CD4-positive, alpha-beta T cell treated with Interleukin-21 for 1 hour (primary cell): Measurements from ENCODE around the gene CFAP61.

ENCODE experiments used
- DNase-seq: peaks from one replicate; pipeline ENCODE4 v3.0.0-alpha.2; 2020

Gene CFAP61

DNA sequence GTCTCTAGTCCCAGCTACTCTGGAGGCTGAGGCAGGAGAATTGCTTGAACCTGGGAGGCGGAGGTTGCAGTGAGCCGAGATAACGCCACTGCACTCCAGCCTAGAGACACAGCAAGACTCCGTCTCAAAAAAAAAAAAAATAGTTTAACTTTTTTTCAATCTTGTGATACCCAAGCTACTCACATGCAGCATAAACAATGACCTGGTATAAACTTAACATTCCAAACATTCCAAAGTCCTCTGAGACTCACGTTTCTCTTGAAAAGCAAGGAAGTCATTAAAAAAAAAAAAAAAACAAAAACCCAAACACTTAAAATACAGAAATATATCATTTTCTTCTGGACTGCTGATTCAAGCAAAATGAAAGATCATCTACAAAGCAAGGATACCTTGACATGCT lies 14.4 kb upstream of the CFAP61 start:
- no peak for DNase-seq

DNA sequence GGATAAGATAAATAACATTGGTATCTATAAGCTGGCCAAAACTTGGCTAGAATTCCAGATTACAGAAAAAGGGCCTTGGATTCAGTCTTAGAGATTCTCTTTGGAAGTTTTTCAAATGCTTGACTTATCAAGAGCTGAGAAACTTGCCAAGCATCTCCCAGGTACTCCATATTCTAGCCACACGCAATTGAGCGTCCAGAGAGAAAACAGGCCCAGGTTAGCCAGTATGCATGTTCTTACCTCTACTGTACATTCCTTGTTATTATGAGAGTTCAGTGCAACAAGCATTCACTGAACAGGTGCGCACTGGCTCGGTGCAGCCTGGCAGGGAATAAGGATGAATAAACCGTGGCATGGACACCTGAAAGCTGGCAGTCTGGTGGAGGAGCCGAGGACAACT lies 13.7 kb upstream of the CFAP61 start:
- DNase-seq: no peak

DNA sequence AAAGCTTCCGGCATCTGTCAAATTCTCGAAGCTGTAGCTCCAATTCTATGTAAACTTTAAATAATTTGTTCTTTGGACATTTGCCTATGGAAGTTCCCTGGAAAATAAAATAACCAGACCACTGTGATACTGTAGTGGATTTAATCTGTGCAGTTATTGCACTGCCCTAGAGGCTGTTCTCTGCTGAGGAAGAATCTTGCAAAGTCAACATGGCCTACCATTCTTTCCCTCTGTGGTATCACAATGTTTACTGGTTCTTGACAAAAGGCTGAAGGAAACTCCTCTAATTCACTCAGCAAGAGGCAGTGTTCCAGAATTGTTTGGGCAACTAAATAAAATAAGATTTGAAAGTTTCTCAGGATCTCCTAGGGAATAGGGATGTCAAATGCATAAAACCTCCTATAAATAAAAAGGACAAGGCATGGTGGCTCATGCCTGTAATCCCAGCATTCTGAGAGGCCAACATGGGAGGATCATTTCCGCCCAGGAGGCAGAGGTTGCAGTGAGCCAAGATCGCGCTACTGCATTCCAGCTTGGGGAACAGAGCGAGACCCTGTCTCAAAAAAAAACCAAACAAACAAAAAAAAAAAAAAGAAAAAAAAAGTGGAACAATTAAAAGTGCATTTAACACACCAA lies 12.5 kb upstream of the CFAP61 start:
- no peak for DNase-seq

DNA sequence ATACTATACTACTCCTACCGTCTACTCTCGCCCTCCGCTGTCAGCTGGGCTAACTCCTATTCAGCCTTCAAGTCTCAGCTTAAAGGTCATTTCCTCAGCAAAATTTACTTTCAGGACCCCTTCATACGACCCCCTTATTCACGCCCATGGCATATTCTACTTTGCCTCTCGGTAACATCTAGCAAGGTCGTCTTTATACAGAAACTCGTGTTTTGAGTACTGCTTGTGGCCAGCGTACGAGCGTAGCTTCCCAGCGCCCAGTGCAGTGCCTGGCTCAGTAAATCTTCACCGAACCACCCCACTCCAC lies 612 bp upstream of the CFAP61 start:
- DNase-seq: no peak

DNA sequence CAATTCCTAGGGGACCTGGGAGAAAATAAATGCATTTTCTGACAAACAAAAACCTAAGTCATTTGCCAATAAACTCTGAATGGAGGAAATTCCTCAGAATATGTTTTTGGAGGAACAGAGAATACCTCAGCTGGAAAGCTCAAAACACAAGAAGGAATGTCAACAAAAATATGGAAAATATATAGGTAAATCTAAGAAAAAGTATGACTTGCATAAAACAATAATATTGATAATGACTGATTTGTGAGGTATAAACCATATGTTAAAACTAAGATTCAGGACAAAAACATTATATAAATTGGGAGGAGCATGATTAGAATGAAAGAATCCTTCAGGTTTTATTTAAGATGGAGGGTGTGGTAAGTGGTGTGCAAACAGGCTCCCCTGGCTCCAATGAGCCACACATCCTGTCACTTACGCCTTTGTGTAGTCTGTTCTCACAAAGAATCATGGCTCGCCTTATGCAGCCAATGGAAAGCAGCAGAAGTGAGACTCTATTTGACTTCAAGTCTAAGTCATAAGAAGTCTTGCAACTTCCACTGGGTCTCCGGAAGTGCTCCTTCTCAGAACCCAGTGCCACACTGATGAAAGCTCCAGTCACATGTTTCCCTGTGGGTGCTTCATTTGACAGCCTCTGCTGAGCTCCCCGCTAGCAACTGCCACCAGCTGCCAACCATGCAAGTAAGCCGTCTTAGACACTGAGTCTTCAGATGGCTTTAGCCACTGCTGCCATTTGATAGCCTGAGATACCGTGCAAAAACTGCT lies 8.1 kb downstream of the CFAP61 start:
- DNase-seq: no peak

DNA sequence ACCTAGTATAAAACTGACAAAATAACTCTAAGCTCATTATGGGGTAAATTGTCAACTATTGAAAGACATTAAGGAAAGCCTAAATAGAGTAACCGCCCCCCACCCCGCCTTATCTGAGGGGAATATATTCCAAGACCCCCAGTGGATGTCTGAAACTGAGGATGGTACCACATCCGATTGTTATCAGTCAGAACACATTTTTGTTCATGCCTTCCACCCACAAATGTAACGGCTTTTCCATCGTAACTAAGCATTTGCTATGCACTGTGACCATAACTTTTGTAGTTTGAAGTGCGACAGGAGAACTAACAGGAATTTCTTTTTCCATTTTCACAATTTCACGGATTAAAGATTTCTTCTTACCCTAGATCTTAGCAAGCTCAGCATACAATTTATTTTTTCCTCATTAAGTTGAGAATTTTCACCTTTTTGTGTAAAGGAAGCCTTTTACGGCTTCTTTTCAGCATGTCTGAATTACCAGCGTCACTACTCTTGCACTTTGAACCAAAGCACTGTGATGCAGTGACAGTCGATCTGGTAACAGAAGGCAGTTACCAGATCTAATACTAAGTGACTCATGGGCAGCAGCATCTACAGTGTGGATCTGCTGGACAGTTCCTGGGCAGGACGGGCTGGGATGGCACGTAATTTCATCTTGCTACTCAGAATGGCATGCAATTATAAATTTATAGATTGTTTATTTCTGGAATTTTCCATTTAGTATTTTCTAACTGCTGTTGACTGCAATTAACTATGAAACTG lies 11.8 kb downstream of the CFAP61 start:
- no peak for DNase-seq

DNA sequence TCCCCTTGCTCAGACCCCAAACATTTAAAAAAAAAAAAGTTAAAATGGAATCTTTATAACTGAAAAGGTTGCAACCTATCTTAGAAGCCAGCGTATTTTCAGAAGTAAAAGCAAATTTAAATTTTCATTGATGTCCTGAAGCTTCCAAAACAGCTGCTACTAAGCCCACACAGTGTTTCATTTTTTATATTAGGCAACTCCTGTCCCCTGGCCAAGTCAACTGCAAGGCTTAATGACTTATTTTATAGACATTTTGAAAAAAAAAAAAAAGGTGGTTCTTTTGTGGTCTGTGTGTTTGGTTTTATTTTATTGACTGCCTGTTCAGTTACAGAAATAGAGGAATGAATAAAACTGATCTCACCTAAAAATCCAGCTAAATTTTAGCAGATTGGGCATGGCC lies 13.0 kb downstream of the CFAP61 start:
- no peak for DNase-seq

DNA sequence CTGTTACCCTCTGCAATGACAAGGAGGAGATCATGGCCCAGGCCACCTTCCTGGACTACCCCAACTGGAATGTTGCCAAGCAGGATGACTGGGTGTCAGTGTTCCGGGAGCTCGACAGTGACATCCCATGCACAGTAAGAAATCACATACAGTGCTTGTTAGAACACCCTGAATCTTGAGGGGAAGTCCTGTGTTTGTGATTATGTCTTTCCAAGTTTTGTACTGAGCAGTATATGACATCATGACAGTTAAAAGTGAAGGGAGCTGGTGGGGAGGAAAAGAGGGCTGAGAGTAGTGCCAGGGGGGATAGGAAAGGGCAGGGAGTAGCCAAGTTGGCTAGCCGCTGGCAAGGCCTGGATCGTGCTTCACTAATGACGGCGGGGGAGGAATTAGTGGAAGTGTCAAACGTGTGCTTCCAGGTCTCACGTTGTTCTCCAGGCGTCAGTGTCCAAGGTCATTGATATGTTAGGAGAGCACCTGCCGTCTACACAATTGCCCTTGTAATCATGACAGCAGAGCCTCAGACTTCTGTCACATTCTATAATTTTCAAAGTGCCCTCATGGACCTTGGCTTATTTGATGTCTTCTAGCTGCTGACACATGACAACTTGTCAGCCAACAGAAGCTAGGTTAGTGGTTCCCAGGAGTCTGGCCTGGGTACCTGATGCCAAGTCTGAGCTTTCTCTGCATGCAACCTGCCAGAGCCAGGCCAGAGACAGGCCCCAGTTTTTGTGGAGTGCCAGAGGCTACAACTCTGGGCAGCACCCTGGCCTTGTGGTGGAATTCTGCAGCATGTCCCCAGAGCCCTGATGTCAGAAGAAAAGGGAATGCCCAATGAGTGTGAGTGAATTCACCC lies 18.8 kb downstream of the CFAP61 start:
- DNase-seq: no peak

DNA sequence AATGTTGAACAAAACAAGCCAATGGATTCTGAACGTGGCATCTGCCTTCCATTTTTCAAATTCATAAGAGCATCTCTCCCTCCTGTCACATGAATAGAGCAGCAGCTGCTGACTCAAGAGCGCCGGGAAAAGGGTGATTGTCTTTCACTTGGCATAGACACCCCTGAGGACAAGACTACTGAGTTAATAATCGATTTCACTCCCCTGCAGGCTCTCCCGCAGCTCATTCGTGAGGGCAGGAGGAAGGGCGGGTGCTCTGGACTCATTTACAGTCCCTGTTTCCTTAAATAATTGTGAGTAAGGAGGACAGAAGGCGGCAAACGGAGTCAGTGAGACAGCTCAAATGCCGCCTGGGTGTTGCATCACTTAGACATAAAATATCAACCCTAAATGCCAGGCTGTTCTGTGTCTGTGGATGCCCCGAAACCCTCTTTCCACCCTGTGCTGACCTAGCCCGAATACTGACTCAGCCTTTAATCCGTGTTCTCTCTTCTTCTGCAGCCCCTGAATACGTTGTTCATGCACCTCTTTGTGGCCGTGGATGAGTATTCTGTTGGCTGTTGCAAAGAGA lies 21.6 kb downstream of the CFAP61 start:
- no peak for DNase-seq

DNA sequence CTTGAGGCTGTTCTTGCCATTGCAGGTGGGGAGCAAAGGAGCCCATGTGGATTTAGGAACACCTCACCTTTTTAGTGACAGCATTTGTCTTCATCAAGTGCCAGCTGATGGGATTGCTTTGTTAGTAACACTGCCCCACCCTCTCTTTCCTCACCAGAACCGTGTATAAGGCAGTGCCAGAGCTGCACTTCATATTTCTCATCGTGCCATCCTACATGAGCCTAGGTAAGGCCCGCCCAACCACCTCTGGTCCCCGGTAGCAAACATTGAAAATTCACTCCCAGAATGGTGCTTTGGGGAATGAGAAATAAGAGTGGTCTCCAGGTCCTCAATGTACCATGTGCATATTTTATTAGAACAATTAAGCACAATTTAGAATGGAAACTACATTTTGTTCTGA lies 22.7 kb downstream of the CFAP61 start:
- no peak for DNase-seq

DNA sequence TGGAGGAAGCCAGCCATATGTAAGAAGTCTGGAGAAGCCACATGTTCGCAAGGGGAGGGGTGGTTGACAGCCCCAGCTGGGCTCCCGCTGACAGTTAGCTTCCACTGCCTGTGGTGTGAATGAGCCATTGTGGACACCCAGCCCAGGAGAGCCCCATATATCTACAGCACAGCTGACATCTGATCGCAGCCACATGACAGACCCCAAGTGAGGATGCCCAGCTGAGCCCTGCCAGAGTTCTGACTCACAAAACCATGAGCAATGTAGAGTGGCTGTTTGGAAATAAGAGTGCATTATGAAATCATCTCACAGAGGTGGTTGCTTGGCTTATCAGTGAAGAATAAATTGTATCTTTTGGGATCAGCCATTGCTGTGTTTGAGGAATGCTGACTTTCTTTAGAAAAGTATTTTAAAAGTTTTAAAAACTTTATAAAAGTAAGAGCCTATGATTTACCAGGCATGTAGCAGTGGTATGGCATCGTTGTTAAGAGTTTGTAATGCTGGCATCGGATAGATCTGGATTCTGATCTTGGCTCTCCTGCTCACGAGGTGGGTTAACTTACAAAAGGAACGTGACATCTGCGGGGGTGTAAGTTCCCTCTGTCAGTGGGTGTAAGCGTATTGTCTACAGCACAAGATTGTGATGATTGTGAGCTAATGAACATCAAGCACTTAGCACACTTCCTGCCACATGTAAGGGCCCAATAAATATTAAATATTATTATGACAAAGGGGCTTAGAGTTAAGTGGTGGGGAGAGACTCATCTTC lies 24.1 kb downstream of the CFAP61 start:
- DNase-seq: no peak

DNA sequence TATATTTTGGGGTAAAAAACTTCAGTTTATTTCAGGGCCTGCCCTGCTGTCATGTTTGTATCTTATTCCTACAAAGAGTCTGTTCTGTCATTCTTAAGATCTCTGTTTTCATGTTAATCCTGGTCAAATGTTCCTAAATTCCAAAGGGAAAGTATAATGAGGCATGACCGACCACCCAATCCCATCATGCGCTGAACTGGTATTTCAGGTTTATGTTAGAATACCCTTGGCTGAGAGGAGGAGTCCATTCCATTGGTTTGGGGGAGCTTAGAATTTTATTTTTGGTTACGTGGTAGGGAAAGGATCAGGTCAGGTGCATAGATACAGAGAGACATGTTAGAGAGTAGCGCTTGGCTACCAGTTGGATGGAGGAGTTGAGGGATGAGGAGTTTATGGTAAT lies 25.7 kb downstream of the CFAP61 start:
- no peak for DNase-seq

DNA sequence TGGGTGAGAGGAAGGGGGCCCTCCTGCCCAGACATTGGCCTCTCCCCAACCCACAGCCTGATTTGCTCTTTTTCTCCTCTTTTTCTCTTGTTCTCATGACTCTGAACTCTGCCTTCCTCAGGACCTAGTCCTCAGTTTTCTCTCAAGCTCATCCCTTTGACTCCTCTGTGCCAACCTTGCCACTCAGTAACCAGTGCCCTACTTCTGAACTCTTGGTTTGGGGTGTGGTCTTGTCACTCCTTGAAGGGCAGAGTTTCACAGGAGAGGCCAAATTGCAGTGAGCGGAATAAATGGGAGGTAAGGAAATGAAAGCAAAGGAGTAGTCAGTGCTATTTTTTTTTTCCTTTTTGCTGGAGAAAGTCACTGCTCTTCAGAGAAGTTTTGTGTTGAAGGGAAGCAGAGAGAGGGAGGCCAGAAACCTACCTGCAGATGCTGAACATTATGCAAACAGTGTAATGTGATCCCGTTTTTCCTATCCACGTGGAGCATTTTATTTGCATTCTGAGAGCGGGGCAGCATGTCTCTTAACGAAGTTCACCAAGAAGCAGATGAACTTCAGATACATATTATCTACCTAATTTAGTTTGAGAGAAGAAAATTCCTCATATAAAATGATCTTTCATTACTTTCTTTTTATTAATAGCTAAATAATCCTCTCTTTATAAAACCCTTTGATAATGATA lies 26.9 kb downstream of the CFAP61 start:
- no peak for DNase-seq

DNA sequence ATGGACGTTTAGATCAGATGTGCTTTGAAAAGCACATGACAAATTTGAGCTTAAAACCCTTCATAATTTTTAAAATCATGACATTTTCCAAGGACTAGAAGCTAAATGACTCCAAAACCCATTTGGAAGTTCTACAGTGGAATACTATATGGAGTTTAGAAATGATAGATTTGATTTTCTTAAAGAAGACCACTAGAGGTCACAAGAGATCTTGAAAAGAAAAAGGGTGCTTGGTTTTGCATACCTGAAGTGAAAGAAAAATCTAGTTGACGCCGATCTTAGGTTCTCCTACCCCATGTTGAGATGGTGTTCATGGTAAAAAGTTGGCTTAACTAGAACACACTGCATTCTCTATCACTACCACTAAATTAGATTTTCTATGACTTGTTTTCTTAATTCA lies 31.5 kb downstream of the CFAP61 start:
- peak; percentile 44 for DNase-seq

DNA sequence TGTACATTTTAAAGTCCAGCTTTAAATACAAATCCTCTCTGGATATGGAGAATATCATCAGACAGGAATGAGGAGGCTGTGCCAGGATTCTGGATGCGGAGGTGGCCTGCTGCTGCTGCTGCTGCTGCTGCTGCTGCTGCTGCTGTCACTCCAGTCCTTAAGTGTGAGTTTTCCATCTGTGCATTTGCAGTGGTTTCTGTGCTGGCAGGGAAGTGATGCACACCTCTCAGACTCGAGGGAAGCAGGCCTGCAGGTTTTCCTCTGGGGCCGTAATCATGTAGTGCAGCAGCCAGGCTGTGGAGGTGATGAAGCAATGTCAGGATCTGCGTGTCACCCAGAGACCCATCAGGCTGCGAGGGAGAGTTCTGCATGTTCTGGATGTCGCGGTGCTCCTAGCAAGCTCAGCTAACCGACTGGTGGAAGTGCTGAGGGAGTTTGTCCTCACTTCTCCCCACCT lies 32.0 kb downstream of the CFAP61 start:
- no peak for DNase-seq

DNA sequence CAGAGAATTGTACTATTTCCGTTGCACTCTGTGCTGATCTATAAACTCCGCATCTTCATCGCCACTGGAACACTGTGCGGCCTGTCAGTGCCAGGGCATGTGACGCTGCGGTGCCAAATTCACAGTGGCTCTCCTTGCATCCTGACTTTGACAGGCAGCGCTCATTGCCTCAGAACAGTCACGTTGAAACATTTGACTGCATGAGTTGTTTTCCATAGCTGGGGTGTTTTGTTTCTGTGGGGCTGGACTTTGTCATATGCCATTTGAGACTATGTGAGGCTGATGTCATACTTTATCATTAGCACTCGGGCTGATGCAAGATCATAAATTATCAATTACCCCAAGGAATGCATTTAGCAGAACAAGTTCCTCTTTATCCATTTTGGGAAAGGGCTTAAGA lies 32.7 kb downstream of the CFAP61 start:
- no peak for DNase-seq

DNA sequence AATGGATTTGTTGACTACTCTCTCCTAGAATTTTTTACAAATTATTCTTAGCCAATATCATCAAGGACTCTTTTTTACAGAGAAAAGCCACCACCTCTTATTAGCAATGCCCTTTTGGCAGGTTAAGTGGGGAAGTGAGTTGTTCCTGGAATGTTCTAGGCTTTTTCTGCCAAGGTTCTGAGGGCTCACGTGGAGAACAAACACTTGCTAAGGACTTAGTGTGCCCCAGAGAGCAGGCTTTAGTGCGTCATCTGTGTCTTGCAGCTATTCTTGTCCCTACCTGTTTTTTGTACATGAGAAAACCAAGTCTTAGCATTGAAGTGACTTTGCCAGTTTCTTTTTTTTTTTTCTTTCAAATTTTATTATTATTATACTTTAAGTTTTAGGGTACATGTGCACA lies 33.5 kb downstream of the CFAP61 start:
- no peak for DNase-seq

DNA sequence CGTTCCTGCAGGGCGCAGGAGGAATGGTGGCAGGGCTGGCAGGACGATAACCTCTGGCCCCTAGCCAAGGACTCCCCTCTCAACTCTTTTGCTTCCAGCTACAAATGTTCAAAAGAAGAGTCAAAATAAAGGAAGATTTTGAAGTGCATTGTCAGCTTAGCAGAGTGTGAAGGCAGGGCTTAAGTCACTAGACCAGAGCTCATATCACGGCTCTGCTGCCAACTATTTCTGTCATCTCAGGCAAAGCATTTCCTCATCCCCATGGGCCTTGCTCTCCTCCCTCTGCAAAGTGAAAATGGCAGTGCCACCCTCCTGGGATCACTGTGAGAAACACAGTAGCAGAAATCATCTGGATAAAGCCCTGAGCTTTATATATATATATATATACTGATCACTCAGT lies 36.7 kb downstream of the CFAP61 start:
- no peak for DNase-seq

DNA sequence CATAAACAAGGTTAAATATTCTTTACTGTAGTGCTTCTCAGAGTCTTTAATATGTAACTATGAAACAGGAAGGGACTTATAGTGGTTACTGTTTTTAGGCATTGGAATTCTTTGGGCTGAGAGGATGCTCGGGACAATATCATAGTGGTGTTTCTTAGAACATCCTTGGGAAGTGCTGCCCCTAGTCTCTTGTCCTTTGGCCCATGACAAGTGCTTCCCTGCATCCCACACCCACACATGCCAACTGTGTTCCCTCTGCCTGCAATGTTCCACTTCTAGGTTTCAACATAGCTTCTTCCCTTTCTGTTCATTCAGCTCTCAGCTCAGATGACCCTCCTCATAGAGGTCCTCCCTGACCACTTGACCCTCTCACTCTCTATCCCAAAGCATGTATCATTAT lies 37.6 kb downstream of the CFAP61 start:
- no peak for DNase-seq

DNA sequence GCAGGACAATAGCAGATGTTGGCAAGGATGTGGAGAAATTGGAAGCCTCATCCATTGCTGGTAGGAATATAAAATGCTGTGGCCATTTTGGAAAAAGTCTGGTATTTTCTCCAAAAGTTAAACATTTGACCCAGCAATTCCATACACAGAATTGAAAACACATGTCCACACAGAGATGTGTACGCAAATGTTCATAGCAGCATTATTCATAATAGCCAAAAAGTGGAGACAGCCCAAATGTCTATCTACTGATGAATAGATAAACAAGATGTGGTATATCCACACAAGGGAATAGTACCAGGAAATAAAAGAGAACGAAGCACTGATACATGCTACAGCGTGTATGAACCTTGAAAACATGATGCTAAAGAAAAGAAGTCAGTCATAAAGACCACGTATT lies 40.5 kb downstream of the CFAP61 start:
- no peak for DNase-seq

DNA sequence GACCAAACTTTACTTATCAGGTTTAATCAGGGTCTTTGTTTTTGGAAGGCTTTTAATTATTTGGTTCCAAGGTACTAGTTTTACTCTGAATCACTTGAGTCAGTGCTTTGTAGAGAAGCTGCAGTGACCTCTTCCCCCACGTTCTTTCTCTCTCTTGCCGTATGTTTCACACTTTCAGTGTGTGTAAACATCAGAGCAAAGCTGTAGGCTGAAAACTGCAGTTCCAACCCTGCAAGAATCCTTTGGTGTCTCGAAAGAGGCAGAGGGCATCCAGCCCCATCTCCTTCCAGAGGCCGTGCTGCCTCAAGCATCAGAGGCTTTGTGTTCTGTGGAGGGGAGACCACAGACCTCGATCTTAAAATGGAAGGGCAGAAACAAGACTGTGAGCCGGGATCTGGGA lies 42.1 kb downstream of the CFAP61 start:
- DNase-seq: no peak
